GM19099 (cell line): Measurements from ENCODE around the gene SPATA20.
A peak's percentile ranks its signal among the peaks of the same experiment; 100 is the strongest.

Experiments
- POLR2A ChIP-seq: IDR thresholded peaks from 3 replicates; pipeline ENCODE4 v1.6.1; 2011; ENCODE audit warnings: low read depth; ENCODE audit not compliant: insufficient read length; ENCODE audit errors: extremely low read depth

SPATA20 gene

GRCh38 chr17:50547035-50547735 lies at the start of gene SPATA20:
Gene SPATA20, plus strand, starts transcription at chr17:50547174. Its CDS starts 35 bp downstream, at chr17:50547209.
- TF ChIP-seq POLR2A, result peak; percentile 73

- no peak for TF ChIP-seq POLR2A
Measured at GRCh38 chr17:50498021-50498874, 48.7 kb upstream of the SPATA20 start.

- no peak for TF ChIP-seq POLR2A
Measured at GRCh38 chr17:50499270-50499669, 47.7 kb upstream of the SPATA20 start.

GRCh38 chr17:50499721-50500120 lies 47.3 kb upstream of the SPATA20 start:
- TF ChIP-seq POLR2A, result no peak

GRCh38 chr17:50501054-50501453 lies 45.9 kb upstream of the SPATA20 start:
- TF ChIP-seq POLR2A, result no peak

- TF ChIP-seq POLR2A, result no peak
Measured at GRCh38 chr17:50502301-50502990, 44.5 kb upstream of the SPATA20 start.

GRCh38 chr17:50505591-50506130 lies 41.3 kb upstream of the SPATA20 start:
- no peak for TF ChIP-seq POLR2A

- TF ChIP-seq POLR2A, result no peak
Measured at GRCh38 chr17:50506298-50506697, 40.7 kb upstream of the SPATA20 start.

GRCh38 chr17:50507871-50508572 lies 39.0 kb upstream of the SPATA20 start, which contains the start of gene MYCBPAP:
Gene MYCBPAP, plus strand, starts transcription at chr17:50508439. Its CDS starts 236 bp downstream, at chr17:50508675.
- TF ChIP-seq POLR2A, result peak; percentile 53

GRCh38 chr17:50508573-50509460 lies 38.2 kb upstream of the SPATA20 start:
- no peak for TF ChIP-seq POLR2A

- no peak for TF ChIP-seq POLR2A
Measured at GRCh38 chr17:50511058-50511457, 35.9 kb upstream of the SPATA20 start.

GRCh38 chr17:50513495-50513894 lies 33.5 kb upstream of the SPATA20 start:
- no peak for TF ChIP-seq POLR2A

GRCh38 chr17:50514388-50514787 lies 32.6 kb upstream of the SPATA20 start:
- no peak for TF ChIP-seq POLR2A
